Left lung (tissue), 10 donors: Measurements from ENCODE around the gene KCTD17. TPM values are rescaled to one million over a fixed set of nuclear protein-coding genes. Genes with fewer than 3 reads are reported as not detected.

ENCODE experiments used
- ATAC-seq: fragments of 200-7000 bp; cut with Tn5 transposase; one replicate; pipeline ENCODE4 v1.9.1; 2020; ENCODE audit warnings: moderate library complexity
- DNase-seq, 4 donors: peaks; one replicate each; pipeline ENCODE4 v3.0.0-alpha.2; 2013 to 2020
- H3K27ac ChIP-seq, 2 donors: fragments of 200-600 bp; sonication (generic) in 1 of 2; one replicate each; pipeline versions ENCODE4 v1.5.0 to v1.8.0; 2020 to 2021
- H3K27me3 ChIP-seq, 2 donors: fragments of 200-600 bp; sonication (generic) in 1 of 2; one replicate each; pipeline versions ENCODE4 v1.5.0 to v1.8.0; 2020 to 2021
- H3K36me3 ChIP-seq, 2 donors: fragments of 200-600 bp; sonication (generic) in 1 of 2; one replicate each; pipeline versions ENCODE4 v1.5.0 to v1.8.0; 2020 to 2021
- H3K4me1 ChIP-seq, 2 donors: fragments of 200-600 bp; one replicate each; pipeline ENCODE4 v1.8.0; 2021
- H3K4me3 ChIP-seq, 2 donors: fragments of 200-600 bp; sonication (generic) in 1 of 2; one replicate each; pipeline versions ENCODE4 v1.5.0 to v1.8.0; 2020 to 2021; ENCODE audit warnings: mild to moderate bottlenecking in 1 of 2
- H3K9me3 ChIP-seq, 2 donors: fragments of 200-600 bp; sonication (generic) in 1 of 2; one replicate each; pipeline versions ENCODE4 v1.5.0 to v1.8.0; 2020 to 2021
- intact Hi-C, 2 donors: fragments of 100-400 bp; cut with DNase I; formaldehyde crosslinking; loops; one replicate each; pipeline versions ENCODE4 v1.11.2 to v1.14.2; 2022
- polyA plus RNA-seq, 6 donors: library from polyadenylated mRNA; unstranded; fragments of 120-200 nt; gene quantifications; one replicate each; pipeline ENCODE4 v1.2.1, GENCODE V29; 2013; ENCODE audit not compliant: insufficient read length in 6 of 6
- total RNA-seq, 2 donors: library from RNA; stranded (reverse); fragmentation: NEBNext Ultra II Directional; extraction: Animal tissue kit (Norgen Biotek cat#: 25700); gene quantifications; one replicate each; pipeline ENCODE4 v1.2.1, GENCODE V29; 2021
- TF ChIP-seq, protein P1 (sequence below), 2 donors: fragments of 200-600 bp; sonication (generic) in 1 of 2; IDR thresholded peaks; one replicate each; pipeline versions ENCODE4 v1.5.0 to v1.8.0; 2021; ENCODE audit warnings: antibody characterized with exemption in 2 of 2
- donor health status: DM: no; HTN: yes; CAD: no.
- donor health status: DM: no; HTN: no; CAD: no.

The KCTD17 gene
- total and polyA plus RNA-seq, 8 donors: 20.5 to 34.2 (median 25.6) TPM

DNA sequence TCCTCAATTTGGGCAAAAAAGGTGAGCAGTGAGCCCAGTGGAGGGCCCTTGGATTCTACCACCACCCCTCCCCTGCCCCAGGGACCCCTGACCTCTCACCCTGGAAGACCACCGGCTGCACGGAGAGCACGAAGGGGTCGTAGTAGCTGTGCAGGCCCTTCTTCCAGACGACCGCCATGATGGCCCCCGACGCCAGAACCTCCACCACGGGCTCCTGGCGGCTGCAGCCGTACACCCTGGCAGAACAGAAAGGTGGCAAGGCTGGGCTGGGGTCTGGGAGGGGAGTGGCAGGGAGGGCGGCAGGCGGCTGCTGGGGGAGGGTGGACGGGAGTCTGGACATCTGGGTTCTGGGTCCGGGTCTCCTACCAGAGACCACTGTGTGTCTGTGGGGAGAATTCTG, 34.6 kb downstream of the KCTD17 start:
- ATAC-seq (no peak), DNase-seq (peak in 1 of 4 donors; percentile 64)
- H3K4me3 ChIP-seq: no peak overlapping the region
- intact Hi-C loops: no loop called here
- H3K36me3 ChIP-seq: no peaks in the 10 kb centered on the region
- TF ChIP-seq, protein P1, sequence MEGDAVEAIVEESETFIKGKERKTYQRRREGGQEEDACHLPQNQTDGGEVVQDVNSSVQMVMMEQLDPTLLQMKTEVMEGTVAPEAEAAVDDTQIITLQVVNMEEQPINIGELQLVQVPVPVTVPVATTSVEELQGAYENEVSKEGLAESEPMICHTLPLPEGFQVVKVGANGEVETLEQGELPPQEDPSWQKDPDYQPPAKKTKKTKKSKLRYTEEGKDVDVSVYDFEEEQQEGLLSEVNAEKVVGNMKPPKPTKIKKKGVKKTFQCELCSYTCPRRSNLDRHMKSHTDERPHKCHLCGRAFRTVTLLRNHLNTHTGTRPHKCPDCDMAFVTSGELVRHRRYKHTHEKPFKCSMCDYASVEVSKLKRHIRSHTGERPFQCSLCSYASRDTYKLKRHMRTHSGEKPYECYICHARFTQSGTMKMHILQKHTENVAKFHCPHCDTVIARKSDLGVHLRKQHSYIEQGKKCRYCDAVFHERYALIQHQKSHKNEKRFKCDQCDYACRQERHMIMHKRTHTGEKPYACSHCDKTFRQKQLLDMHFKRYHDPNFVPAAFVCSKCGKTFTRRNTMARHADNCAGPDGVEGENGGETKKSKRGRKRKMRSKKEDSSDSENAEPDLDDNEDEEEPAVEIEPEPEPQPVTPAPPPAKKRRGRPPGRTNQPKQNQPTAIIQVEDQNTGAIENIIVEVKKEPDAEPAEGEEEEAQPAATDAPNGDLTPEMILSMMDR (IDR thresholded peaks at IDR 0.05): no peak
- peaks cover 0 to 52% of the 10 kb centered on the region in 2 donors for H3K27me3 ChIP-seq
- H3K4me1 ChIP-seq: no peaks in the 10 kb centered on the region
- H3K27ac ChIP-seq: no peak overlapping the region
- H3K9me3 ChIP-seq: no peaks in the 10 kb centered on the region

- Histone ChIP-seq H3K27me3 (peaks cover 0 to 52% of the 10 kb centered on the region in 2 donors), H3K36me3 (no peaks in the 10 kb centered on the region), H3K4me3 (no peak overlapping the region), H3K4me1 (no peaks in the 10 kb centered on the region), H3K9me3 (no peaks in the 10 kb centered on the region), H3K27ac (no peak overlapping the region)
- ATAC-seq: peak; percentile 43
- TF ChIP-seq, protein P1 (IDR thresholded peaks at IDR 0.05): no peak
- intact Hi-C loops: no loop called here
- DNase-seq: peak in 1 of 4 donors; percentile 54
Observed at GRCh38 chr22:37088108-37088605, 36.6 kb downstream of the KCTD17 start.

- TF ChIP-seq, protein P1 (IDR thresholded peaks at IDR 0.05): no peak
- Histone ChIP-seq H3K4me3 (no peak overlapping the region), H3K36me3 (no peaks in the 10 kb centered on the region), H3K4me1 (no peaks in the 10 kb centered on the region), H3K27me3 (peaks cover 0 to 52% of the 10 kb centered on the region in 2 donors), H3K27ac (no peak overlapping the region), H3K9me3 (no peaks in the 10 kb centered on the region)
- DNase-seq (no peak), ATAC-seq (no peak)
- intact Hi-C loops: no loop called here
Observed at GRCh38 chr22:37088750-37089408, 37.3 kb downstream of the KCTD17 start.

DNA sequence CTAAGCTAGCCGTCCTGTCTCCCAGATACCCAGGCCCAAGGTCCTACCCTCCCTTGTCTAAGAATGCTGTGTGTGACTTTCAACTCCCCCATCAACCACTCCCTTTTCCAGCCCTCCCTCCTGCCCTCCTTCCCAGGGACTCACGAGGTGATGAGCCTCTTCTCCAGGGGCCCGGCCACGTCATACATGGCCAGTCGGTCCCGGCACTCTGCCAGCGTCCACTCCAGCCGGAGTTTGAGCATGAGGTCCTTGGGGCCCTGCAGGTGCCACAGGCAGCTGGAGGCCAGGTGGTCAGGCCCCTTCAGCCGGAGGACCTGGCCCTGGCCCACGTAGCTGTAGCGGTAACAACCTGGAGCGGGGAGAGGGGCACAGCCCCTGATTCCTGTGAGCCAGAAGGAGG, 37.9 kb downstream of the KCTD17 start:
- Histone ChIP-seq H3K27ac (no peak overlapping the region), H3K36me3 (no peaks in the 10 kb centered on the region), H3K9me3 (no peaks in the 10 kb centered on the region), H3K27me3 (peaks cover 0 to 52% of the 10 kb centered on the region in 2 donors), H3K4me1 (no peaks in the 10 kb centered on the region), H3K4me3 (no peak overlapping the region)
- ATAC-seq (peak; percentile 39), DNase-seq (peak in 2 of 4 donors; percentile 59 to 73)
- intact Hi-C loops: no loop called here
- TF ChIP-seq, protein P1 (IDR thresholded peaks at IDR 0.05): no peak

DNA sequence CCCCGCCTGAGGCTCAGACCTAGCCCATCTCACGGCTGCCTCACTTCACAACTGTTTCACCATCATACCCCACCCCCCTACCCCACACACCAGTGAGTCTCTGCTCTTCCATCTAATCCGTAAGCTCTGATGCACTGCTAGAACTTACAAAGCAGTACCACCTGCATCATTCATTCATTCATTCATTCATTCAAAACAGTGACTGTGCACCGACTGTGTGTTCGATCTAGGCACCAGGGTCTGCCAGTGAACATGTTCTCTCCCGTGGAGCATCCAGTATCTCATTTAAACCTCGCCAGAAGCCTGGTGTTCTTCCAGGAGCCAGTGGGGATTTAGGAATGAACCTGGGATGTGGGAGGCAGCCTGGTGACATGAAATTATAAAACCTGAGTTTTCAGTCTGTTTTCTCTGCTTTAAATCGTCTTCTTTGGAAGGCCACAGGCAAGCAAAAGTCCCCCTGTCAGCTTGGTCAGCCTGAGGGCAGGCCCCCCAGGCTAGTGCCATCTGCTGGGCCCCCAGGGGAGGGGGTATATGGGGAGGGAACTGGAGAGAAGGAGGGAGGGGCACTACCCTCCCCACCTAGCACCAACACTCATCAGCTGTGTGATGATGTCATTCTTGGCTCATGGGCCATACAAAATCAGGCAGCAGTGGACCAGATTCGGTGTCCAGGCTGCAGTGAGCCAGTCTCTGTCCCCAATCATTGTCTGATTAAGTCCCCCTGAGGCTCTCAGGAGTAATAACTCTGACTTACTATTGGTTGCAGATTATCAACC, 39.6 kb downstream of the KCTD17 start:
- no peak for DNase-seq
- H3K36me3 ChIP-seq: no peaks in the 10 kb centered on the region
- TF ChIP-seq, protein P1 (IDR thresholded peaks at IDR 0.05): no peak
- H3K4me1 ChIP-seq: no peaks in the 10 kb centered on the region
- H3K9me3 ChIP-seq: no peaks in the 10 kb centered on the region
- peaks cover 0 to 57% of the 10 kb centered on the region in 2 donors for H3K27me3 ChIP-seq
- no peak overlapping the region for H3K27ac ChIP-seq
- H3K4me3 ChIP-seq: no peak overlapping the region
- peak; percentile 12 for ATAC-seq
- intact Hi-C loops: no loop called here
